Measurements from ENCODE around the gene CHST15. TPM values are rescaled to one million over a fixed set of nuclear protein-coding genes. Genes with fewer than 3 reads are reported as not detected.
A peak's percentile ranks its signal among the peaks of the same experiment; 100 is the strongest.

CHST15 gene
- polyA plus RNA-seq (2012; ENCODE audit: low read depth, missing spikeins) = 0.50 TPM

- peak; percentile 25 for DNase-seq (ENCODE audit: insufficient read length, low spot score)
- FAIRE-seq = no peak
- TF ChIP-seq SPI1 (IDR thresholded peaks at IDR 0.05; ENCODE audit: low read depth, low read length) (no peak), TAF1 (IDR thresholded peaks at IDR 0.05; ENCODE audit: low read depth, low read length) (no peak), POLR2A (IDR thresholded peaks at IDR 0.05; ENCODE audit: low read depth, low read length) (no peak)
Measured at GRCh38 chr10:124092860-124093773, at the start of gene CHST15. Gene CHST15, minus strand, starts transcription at chr10:124093598. Its CDS starts 47,386 bp downstream, at chr10:124046212.

GRCh38 chr10:124142960-124143359, 49.6 kb upstream of the CHST15 start:
- DNase-seq (ENCODE audit: insufficient read length, low spot score) (no peak), FAIRE-seq (no peak)
- no peak for TF ChIP-seq SPI1 (IDR thresholded peaks at IDR 0.05; ENCODE audit: low read depth, low read length)
- TF ChIP-seq PAX5 (IDR thresholded peaks at IDR 0.05; ENCODE audit: insufficient read depth, low read length, severe bottlenecking) = no peak
- no peak for TF ChIP-seq TAF1 (IDR thresholded peaks at IDR 0.05; ENCODE audit: low read depth, low read length)
- TF ChIP-seq POLR2AphosphoS5 (IDR thresholded peaks at IDR 0.05; ENCODE audit: low read depth, low read length) = no peak
- TF ChIP-seq POLR2A (IDR thresholded peaks at IDR 0.05; ENCODE audit: low read depth, low read length) = no peak
- no peak for TF ChIP-seq POU2F2 (IDR thresholded peaks at IDR 0.05; ENCODE audit: low read depth, low read length)

GRCh38 chr10:124142006-124142739, 48.8 kb upstream of the CHST15 start:
- TF ChIP-seq PAX5 (IDR thresholded peaks at IDR 0.05; ENCODE audit: insufficient read depth, low read length, severe bottlenecking) = no peak
- TF ChIP-seq POLR2A (IDR thresholded peaks at IDR 0.05; ENCODE audit: low read depth, low read length) = no peak
- TF ChIP-seq TAF1 (IDR thresholded peaks at IDR 0.05; ENCODE audit: low read depth, low read length) = no peak
- no peak for TF ChIP-seq POLR2AphosphoS5 (IDR thresholded peaks at IDR 0.05; ENCODE audit: low read depth, low read length)
- TF ChIP-seq SPI1 (IDR thresholded peaks at IDR 0.05; ENCODE audit: low read depth, low read length) = no peak
- TF ChIP-seq POU2F2 (IDR thresholded peaks at IDR 0.05; ENCODE audit: low read depth, low read length) = no peak
- DNase-seq (ENCODE audit: insufficient read length, low spot score) (no peak), FAIRE-seq (no peak)

- TF ChIP-seq SPI1 (IDR thresholded peaks at IDR 0.05; ENCODE audit: low read depth, low read length) = no peak
- no peak for TF ChIP-seq POU2F2 (IDR thresholded peaks at IDR 0.05; ENCODE audit: low read depth, low read length)
- TF ChIP-seq PAX5 (IDR thresholded peaks at IDR 0.05; ENCODE audit: insufficient read depth, low read length, severe bottlenecking) = no peak
- no peak for TF ChIP-seq TAF1 (IDR thresholded peaks at IDR 0.05; ENCODE audit: low read depth, low read length)
- TF ChIP-seq POLR2A (IDR thresholded peaks at IDR 0.05; ENCODE audit: low read depth, low read length) = no peak
- no peak for TF ChIP-seq POLR2AphosphoS5 (IDR thresholded peaks at IDR 0.05; ENCODE audit: low read depth, low read length)
- no peak for FAIRE-seq
Measured at GRCh38 chr10:124138883-124139348, 45.5 kb upstream of the CHST15 start.

GRCh38 chr10:124138195-124138882, 44.9 kb upstream of the CHST15 start:
- no peak for DNase-seq (ENCODE audit: insufficient read length, low spot score)
- no peak for FAIRE-seq
- no peak for TF ChIP-seq PAX5 (IDR thresholded peaks at IDR 0.05; ENCODE audit: insufficient read depth, low read length, severe bottlenecking)
- TF ChIP-seq POU2F2 (IDR thresholded peaks at IDR 0.05; ENCODE audit: low read depth, low read length) = no peak
- TF ChIP-seq SPI1 (IDR thresholded peaks at IDR 0.05; ENCODE audit: low read depth, low read length) = no peak
- TF ChIP-seq POLR2AphosphoS5 (IDR thresholded peaks at IDR 0.05; ENCODE audit: low read depth, low read length) = no peak
- no peak for TF ChIP-seq POLR2A (IDR thresholded peaks at IDR 0.05; ENCODE audit: low read depth, low read length)
- TF ChIP-seq TAF1 (IDR thresholded peaks at IDR 0.05; ENCODE audit: low read depth, low read length) = no peak

More at GRCh38 chr10:124138883-124139348, 45.5 kb upstream of the CHST15 start:
- no peak for DNase-seq (ENCODE audit: insufficient read length, low spot score)

GRCh38 chr10:124134251-124134893, 41.0 kb upstream of the CHST15 start:
- no peak for TF ChIP-seq POLR2AphosphoS5 (IDR thresholded peaks at IDR 0.05; ENCODE audit: low read depth, low read length)
- TF ChIP-seq TAF1 (IDR thresholded peaks at IDR 0.05; ENCODE audit: low read depth, low read length) = no peak
- no peak for TF ChIP-seq POU2F2 (IDR thresholded peaks at IDR 0.05; ENCODE audit: low read depth, low read length)
- TF ChIP-seq PAX5 (IDR thresholded peaks at IDR 0.05; ENCODE audit: insufficient read depth, low read length, severe bottlenecking) = no peak
- no peak for TF ChIP-seq POLR2A (IDR thresholded peaks at IDR 0.05; ENCODE audit: low read depth, low read length)
- no peak for TF ChIP-seq SPI1 (IDR thresholded peaks at IDR 0.05; ENCODE audit: low read depth, low read length)
- DNase-seq (ENCODE audit: insufficient read length, low spot score) (no peak), FAIRE-seq (no peak)

GRCh38 chr10:124132876-124133275, 39.5 kb upstream of the CHST15 start:
- no peak for FAIRE-seq
- no peak for TF ChIP-seq SPI1 (IDR thresholded peaks at IDR 0.05; ENCODE audit: low read depth, low read length)
- TF ChIP-seq PAX5 (IDR thresholded peaks at IDR 0.05; ENCODE audit: insufficient read depth, low read length, severe bottlenecking) = no peak
- TF ChIP-seq POLR2A (IDR thresholded peaks at IDR 0.05; ENCODE audit: low read depth, low read length) = no peak
- TF ChIP-seq TAF1 (IDR thresholded peaks at IDR 0.05; ENCODE audit: low read depth, low read length) = no peak
- TF ChIP-seq POU2F2 (IDR thresholded peaks at IDR 0.05; ENCODE audit: low read depth, low read length) = no peak
- TF ChIP-seq POLR2AphosphoS5 (IDR thresholded peaks at IDR 0.05; ENCODE audit: low read depth, low read length) = no peak
- DNase-seq (ENCODE audit: insufficient read length, low spot score) = no peak

- DNase-seq (ENCODE audit: insufficient read length, low spot score) (no peak), FAIRE-seq (no peak)
- TF ChIP-seq SPI1 (IDR thresholded peaks at IDR 0.05; ENCODE audit: low read depth, low read length) (no peak), PAX5 (IDR thresholded peaks at IDR 0.05; ENCODE audit: insufficient read depth, low read length, severe bottlenecking) (no peak), TAF1 (IDR thresholded peaks at IDR 0.05; ENCODE audit: low read depth, low read length) (no peak), POLR2A (IDR thresholded peaks at IDR 0.05; ENCODE audit: low read depth, low read length) (no peak), POLR2AphosphoS5 (IDR thresholded peaks at IDR 0.05; ENCODE audit: low read depth, low read length) (no peak), POU2F2 (IDR thresholded peaks at IDR 0.05; ENCODE audit: low read depth, low read length) (no peak)
Measured at GRCh38 chr10:124132306-124132705, 38.9 kb upstream of the CHST15 start.

Measured in GM12891 (cell line).